CD4-positive, alpha-beta T cell treated with Interferon alpha-2 for 1 hour (primary cell): ENCODE data around the gene CREBBP.

ENCODE experiments used
- DNase-seq, 2 donors: peaks; one replicate each; pipeline ENCODE4 v3.0.0-alpha.2; 2020 to 2022

Gene CREBBP

DNA sequence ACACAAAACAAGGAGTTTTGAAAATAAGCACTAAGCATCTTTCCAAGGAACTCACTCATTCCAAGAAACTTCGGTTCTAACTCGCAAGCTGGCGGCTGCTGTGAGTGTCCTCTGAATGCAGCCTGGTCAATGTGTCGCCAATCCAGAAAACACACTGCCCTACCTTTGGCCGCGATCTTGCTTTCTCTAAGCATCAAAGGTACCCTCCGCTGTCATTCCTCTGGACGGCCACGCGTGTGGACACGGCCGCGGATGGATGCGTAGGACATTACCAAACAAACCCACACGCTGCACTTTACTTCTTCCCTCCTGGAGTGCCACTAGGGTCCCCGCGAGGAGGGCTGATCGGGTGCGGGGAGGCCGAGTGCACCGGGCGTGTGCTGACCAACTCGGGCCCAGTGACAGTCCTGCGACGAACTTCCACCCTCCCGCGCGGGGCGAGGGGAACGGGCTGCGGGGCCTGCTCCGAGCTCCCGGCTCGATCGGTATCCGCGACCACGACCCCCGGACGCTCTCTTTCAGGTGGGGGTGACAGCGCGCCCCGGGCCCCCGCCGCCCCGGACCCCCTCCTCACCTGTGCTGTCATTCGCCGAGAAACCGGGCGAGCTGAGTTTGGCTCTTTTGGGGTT lies 1.1 kb downstream of the CREBBP start:
- no peak for DNase-seq

DNA sequence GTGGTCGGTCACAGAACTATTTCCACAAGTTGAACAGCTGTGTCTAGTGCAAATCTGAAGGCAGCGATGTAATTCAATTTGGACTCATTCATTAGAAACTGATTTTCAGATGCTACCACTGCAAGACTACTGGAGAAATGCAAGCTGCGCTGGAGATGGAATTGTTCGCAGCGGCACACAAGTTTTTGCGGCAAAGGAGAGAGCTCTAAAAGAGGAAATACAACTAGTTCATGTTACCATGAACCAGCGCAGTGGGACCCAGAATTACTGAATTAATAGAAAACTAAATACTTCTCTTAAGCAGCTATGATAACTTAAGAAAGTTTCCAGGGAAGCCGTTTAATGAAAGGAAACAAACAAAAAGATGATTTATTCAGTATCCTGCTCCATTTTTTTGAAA lies 1.9 kb downstream of the CREBBP start:
- no peak for DNase-seq

DNA sequence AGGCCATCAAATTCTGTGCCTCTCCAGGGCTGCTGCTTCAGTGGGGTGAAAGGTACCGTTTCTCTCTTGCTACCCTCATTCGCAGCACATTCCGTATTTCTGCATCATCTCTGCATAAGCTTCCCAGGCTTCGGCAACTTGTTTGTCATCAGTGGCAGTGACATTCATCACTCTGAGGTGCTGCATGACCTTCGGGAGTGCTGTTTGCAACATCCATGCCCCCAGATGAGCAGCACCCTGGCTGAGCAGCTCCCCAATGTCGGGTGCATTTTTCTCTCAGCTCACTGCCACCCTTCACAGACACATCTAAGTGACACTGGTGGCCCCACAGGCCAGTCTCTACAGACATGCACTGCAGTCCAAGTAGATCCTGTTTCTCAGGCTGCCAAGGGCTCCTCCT lies 3.8 kb downstream of the CREBBP start:
- DNase-seq: no peak

DNA sequence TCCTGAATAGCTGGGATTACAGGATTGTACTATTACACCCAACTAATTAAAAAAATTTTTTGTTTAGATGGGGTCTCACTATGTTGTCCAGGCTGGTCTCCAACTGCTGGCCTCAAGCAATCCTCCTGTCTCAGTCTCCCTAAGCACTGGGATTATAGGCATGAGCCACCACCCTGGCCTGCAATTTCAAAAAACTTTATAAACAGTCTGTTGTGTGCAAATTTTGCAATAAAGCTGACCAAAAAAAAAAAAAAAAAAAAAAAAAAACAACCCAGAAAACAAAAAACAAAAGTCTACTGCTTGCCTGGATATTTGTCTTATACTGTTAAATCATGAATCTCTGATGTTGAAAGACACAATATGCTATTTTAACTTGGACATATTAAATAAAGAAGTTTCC lies 4.4 kb downstream of the CREBBP start:
- DNase-seq: no peak

DNA sequence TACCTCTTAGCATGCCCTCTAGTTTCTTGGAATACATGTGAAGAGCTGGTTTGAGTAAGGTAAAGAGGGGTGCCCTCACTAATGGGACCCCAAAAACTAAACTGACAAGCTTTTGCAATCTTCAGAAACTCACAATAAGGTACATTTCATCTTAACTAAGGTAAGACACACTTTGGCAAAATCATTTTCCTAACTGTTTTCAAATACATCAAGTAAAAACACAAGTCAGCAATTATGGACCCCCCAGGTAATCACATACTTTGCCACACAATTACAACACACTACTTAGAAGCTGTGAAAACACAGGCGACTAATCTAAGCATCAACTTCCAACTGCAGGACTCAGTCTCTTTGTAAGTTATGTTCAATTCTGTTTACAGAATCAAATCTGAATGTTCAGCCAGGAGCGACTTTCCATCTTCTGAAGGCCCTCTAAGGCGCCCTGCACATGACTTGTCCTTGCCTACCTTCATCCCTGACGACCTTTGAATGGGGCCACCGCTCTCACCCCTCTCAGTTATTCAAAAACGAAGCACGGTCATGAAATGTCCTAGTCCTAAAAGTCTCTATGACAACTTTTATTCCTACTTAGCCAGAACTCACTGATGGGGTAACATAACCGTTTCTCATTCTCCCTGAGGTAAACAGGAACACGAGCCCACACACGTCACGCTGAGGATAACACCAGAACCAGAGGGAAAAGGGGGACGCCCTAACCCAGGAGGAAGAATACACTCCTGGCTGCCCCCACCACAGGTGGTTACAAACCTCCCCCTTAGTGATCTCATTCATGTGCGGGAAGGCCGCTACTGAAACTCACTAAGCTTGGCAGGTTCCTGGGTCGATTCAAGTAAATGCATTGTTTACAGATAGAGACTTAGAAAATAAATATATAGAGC lies 5.5 kb downstream of the CREBBP start:
- DNase-seq: no peak

DNA sequence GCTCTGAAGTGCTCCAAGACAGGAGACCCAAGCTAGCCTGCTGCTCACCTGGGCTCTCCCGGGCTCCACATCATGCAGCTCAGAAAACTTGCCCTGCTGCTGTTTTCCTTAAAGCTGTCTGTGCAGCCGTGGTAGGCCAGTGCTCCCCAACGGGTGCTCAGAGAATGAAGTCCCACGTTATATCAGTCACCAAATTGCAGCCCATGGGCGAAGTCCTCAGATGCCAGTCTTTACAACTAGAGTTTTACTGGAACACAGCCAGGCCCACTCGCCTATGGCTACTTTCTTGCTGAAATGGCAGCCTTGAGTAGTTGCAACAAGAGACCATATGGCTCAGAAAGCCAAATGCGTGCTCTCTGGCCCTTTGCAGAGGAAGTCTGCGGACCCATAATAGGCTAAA lies 6.3 kb downstream of the CREBBP start:
- DNase-seq: no peak

DNA sequence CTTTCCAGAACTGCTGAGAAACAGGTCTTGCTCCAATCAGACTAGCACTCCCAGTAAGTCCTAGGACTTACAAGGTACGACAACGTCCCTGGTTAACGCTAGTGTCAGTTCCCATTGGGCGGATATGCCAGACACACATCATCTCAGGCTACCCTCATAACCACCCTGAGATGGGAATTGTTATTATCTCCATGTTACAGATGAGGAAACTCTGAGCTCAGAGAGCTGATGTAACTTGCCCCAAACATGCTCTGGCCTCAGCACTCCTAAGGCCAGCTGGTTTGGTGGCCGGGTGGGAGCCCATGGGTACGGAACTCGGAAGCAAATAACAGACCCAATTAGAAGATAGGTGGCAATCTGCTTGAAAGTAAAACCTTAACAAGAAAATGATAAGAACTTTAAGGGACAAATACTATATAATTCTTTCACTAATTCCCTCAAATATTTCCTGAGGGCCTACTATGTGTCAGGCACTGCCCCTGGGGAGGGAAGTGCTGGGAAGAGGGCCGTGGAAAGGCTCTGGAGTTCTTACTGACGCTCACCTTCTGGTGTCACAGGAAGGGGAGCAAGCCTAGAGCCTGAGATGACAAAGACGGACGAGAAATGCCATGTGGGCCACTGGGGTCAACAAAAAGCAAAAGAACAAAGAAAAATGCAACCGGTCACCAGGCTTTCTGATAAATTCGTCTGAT lies 6.9 kb downstream of the CREBBP start:
- DNase-seq: no peak

DNA sequence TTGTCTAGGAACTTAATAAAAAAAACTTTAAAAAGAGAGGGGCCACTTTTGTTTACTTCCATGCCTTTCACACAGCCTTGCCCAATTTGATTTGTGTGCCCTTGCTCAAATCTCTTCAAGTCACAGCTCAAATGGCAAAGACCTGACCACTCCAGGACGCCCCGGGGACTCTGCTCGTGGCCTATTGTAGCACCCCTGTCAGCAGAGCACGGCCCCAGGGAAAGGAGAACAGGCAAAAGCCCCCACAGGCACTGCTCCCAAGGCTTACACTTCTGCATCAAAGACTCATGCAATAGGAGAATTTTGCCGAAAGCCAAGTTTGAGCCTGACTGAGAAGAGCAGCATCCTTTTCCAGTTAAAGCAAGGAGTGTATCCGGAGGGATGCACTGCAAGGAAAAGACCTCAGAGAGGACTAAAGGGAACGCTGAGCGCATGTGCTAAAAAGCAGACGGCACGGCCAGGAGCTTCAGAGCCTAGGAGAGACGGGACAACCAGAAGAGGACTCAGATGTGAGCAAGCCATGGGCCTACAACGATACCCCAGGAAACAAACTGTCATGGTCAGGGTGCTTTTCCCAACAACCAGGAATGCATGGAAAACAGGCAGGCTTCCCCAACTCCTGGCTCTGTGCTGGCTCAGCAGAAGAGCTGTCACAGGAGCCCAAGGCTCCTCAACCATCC lies 8.2 kb downstream of the CREBBP start:
- DNase-seq: no peak

DNA sequence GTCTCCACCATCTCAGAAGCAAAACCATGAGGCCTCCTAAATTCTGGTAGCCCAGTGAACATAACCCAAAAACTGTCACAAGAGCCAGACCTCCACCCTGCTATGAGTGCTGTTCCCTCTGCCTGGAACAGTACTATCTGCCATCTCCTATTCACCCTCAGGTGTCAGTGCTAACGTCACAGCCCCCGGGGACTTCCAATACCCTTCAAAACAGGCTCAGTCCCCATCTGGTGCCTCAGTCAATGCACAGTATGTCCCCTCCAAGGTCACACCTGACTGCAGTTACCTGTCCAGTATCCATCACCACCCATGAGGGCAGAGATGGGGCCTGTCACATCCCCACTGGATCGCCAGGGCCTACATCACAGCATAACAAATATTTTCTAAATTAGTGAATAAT lies 11.5 kb downstream of the CREBBP start:
- no peak for DNase-seq

DNA sequence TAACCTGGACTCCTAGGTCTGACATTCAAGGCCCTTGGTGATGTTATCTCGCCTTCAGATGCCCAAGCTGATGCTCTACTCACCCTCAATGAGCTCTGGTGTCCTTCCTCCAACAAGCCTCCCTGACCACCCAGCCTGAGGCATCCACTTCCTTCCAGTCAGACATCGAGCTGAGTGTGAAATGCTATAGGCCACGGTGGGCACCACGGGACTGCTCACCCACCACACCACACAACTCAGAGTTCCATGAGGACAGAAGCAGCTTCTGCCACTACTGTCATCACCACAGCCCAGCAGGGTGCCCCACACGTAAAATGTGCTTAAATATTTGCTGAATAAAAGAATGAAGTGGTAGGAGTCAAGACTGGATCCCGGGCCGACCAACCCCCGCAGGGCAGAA lies 12.0 kb downstream of the CREBBP start:
- DNase-seq: no peak

DNA sequence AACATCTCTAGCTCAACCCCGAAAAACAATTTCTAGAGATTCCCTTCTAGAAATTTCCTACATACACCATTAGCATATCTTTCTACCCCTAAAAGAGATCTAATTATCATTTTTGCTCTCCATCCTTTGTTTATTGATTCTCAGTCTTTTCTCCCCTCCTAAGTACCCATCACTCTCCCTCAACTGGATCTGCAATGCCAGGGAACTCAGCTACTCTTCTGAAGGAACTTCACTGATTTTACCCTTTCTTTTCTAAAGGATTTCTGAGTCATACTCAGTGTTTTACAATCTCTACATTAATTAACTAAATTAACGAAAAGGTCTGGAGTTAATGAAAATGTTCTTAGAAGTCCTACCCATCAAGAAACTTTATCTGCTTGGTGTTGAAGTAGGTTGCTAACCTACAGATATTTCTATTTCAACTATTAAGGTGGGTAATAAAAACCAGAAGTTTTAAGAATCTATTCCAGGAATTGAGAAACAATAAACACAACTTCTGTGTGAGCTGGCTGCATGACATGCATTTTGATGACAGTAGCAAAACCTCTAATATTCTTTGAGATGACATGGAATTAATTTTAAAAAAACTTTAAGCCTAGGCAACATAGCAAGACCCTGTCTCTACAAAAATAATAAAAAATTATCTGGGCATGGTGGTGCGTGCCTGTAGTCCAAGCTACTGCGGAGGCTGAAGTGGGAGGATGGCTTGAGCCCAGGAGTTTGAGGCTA lies 13.6 kb downstream of the CREBBP start:
- DNase-seq: no peak

DNA sequence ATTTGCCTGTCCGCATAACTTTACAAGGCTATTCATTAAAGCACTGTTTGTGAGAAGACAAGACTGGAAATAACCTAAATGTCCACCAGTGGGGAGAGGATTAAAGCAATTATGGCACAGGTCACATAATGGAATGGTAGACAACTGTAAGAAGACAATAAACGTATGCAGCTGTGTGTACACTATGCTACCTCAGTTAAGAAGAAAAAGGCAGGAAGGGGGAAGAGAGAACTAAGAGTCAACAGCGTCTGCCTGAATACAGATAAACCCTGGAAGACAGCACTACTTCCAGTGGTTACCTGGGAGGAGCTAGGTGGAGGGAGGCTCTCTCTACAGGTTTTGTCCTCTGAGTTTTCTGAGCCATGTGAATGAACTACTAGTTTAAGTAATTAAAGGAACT lies 15.3 kb downstream of the CREBBP start:
- no peak for DNase-seq

DNA sequence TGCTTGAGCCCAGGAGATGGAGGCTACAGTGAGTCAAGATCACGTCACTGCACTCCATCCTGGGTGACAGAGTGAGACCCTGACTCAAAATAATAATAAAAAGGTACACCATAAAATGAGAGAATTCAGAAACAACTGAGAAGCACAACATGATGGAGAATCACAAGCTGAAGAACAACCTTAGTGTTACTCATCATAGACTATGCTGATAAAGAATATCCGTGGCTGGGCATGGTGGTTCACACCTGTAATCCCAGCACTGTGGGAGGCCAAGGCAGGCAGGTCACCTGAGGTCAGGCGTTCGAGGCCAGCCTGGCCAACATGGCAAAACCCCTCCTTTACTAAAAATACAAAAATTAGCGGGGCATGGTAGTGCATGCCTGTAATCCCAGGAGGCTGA lies 16.0 kb downstream of the CREBBP start:
- no peak for DNase-seq

DNA sequence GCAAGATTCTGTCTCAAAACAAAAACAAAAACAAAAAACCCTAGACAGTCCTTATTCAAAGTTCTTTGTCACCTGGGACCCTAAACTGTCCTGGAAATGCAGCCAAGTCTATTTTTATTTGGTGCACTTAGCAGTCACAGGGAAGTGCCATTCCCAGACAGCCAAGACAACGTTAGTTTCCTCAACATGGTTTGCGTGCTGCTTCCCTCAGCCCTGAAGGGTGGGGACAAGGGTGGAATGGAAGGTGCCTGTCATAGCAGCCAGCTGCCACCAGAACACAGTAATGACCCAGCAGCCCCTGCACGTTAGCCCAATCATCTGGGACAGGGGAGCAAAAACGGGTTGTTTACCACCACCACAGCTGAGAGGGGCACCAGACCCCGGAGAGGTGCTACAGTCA lies 16.9 kb downstream of the CREBBP start:
- no peak for DNase-seq

DNA sequence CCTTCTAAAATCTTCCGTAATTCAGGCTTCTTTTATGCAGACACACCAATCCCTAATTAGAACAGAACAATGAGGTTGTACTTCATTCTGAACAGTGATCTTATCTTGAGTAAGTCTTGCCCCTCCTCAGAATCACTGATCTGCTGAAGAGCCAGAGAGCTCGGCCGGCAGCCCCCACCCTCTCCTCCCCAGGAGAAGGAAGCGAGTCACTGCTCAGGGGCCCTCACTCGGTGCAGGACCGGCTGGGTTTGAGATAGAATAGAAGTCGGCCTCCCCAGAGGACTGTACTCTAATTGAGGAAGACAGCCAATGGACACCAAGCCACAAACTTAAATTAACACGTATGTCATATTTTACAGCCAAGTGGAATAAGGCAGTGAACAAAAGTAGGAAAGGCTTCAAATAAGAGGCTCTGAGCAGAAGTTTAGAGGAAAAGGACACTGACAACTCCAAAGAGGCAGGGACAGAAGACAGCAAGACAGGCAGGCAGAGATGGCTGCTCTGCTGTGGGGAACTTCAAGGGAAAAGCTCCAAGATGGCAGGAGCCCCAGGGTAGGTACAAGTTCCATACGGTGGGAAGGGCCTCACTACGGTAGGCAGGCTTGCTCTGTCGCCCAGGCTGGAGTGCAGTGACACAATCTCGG lies 18.6 kb downstream of the CREBBP start:
- DNase-seq: no peak

DNA sequence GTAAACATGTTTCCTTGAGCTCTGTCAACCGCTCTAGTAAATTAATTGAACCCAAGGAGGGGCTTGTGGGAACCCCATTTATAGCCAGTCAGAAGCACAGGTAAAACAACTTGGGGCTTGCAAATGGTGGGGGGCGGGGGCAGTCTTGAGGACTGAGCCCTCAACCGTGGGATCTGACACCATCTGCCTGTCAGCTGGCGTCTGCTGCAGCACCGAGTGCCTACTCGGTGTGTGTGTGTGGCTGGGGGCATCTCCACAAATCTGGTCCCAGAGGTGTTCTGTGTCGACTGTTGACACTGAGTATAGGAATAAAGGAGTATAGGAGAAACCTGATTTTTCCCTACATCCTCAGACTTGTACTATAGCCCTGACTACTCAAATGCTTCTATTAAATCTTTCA lies 20.6 kb downstream of the CREBBP start:
- DNase-seq: no peak

DNA sequence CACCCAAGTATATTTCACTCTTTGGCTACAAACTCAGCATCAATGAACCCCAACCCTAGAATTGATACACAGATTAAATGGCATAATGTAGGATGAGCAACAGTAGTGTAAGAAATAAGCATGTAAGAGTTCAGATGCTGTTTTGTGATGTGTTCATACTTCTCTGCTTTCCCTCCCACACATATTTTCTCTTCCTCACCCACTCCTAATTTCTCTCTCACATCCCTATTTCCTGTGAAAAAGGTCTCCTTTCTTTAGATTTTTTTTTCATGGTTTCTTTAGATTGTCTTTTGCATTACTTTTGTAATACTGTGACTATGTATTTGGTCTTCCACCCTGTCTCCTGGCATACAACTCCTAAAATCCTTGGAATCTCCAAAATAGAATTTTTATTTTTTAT lies 21.7 kb downstream of the CREBBP start:
- DNase-seq: no peak

DNA sequence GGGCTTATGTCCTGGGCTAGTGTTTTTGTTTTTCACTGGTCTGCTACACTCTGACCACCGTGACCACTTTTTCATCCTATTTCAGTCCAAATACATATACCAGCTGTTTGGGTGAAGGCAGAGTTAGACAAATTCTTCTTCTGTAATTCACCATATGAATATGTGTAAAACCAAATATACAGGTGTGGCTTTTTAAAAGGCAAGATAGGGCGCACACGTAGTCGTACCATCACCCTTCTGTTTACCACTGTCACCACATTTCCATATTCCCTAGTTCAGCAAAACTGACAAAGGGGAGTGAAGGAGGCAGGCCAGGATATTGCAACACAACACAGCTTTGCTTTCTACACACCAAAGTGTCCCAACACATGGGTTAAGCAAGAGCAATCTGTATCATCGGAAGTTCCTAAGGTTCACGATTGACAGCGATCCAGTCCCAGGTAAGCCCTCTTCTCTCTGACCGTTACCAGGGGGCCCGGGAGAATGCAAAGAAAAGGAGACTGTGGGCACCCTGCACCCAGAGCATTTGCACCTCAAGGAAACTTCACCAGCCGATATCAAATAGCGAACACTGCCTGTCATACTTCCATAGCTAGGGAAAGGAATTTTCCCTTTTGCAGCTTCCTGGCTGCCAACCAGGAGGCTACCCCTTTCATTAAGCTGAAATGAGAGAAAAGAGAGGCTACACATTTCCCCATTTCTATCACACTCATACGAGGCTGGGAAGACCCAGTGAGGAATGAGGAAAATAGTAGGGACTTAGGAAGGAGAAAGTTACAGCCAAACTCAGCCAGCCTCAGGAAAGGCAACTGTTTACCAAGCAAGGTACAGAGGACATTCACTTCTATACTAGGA lies 23.1 kb downstream of the CREBBP start:
- DNase-seq: peak in 1 of 2 donors; percentile 32

DNA sequence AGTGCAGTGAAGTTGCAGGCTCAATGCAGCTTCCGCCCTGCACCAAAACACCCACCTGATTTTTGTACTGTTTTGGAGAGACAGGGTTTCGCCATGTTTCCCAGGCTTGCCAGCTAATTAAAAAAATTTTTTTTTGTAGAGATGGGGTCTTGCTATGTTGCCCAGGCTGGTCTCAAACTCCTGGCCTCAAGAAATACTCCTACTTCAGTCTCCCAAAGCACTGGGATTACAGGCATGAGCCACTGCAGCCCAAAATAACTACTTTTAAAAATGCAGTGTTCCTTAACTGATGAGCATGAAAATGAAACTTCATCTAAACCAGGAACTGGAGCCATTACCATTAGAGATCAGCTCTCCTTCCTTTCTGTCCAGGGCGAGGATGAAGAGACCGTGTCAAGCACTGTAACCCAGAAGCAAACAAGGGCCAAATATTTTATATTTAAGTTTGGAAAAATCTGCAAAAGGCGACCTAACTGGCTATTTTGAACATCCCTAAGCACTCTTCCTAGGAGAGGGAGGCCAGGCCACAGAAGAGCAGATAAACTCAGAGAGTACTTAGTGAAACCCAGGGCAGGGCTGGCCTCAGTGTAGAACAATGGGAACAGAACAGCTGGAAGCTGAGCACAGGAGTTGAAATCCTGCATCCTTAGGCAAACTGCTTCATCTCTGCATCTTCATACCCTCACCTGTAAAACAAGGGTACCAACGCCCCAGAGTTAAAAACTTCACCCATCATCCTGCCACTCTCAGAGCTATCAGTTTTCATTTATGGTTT lies 24.0 kb downstream of the CREBBP start:
- DNase-seq: no peak
